Right ventricle myocardium superior (tissue), 1 donor: ENCODE measurements around the gene ZPLD1. TPM values are rescaled to one million over a fixed set of nuclear protein-coding genes. Genes with fewer than 3 reads are reported as not detected.

Source experiments
- ATAC-seq: fragments of 200-7000 bp; cut with Tn5 transposase; one replicate; pipeline ENCODE4 v1.9.1; 2020; ENCODE audit warnings: mild to moderate bottlenecking; ENCODE audit not compliant: poor library complexity
- DNase-seq: peaks from one replicate; pipeline ENCODE4 v3.0.0-alpha.2; 2020
- intact Hi-C: fragments of 100-400 bp; cut with DNase I; formaldehyde crosslinking; loops from one replicate; pipeline ENCODE4 v1.11.2; 2022
- total RNA-seq: library from RNA; stranded (reverse); fragmentation: NEBNext Ultra II Directional; extraction: Animal tissue kit (Norgen Biotek cat#: 25700); gene quantifications from one replicate; pipeline ENCODE4 v1.2.1, GENCODE V29; 2021
- donor health status: DM: no; HTN: yes; CAD: no; lungs with severe emphysema.

Gene ZPLD1
- total RNA-seq, 1 donor from 2014 or later, result not detected

- intact Hi-C loops, result no loop called here
- ATAC-seq (no peak), DNase-seq (no peak)
These were observed 22.8 kb downstream of the ZPLD1 start for GRCh38 chr3:102457644-102458043.

- DNase-seq (no peak), ATAC-seq (no peak)
- intact Hi-C loops, result no loop called here
These were observed 25.8 kb downstream of the ZPLD1 start for GRCh38 chr3:102460579-102460978.

GRCh38 chr3:102464261-102464660 is 29.4 kb downstream of the ZPLD1 start:
- intact Hi-C loops, result no loop called here
- DNase-seq, result no peak
- ATAC-seq, result no peak

GRCh38 chr3:102466001-102466400 is 31.2 kb downstream of the ZPLD1 start:
- ATAC-seq (no peak), DNase-seq (no peak)
- intact Hi-C loops, result no loop called here

GRCh38 chr3:102470066-102470465 is 35.3 kb downstream of the ZPLD1 start:
- intact Hi-C loops, result no loop called here
- ATAC-seq, result no peak
- no peak for DNase-seq

- no peak for DNase-seq
- no peak for ATAC-seq
- intact Hi-C loops, result no loop called here
These were observed 36.2 kb downstream of the ZPLD1 start for GRCh38 chr3:102471001-102471400.

DNA sequence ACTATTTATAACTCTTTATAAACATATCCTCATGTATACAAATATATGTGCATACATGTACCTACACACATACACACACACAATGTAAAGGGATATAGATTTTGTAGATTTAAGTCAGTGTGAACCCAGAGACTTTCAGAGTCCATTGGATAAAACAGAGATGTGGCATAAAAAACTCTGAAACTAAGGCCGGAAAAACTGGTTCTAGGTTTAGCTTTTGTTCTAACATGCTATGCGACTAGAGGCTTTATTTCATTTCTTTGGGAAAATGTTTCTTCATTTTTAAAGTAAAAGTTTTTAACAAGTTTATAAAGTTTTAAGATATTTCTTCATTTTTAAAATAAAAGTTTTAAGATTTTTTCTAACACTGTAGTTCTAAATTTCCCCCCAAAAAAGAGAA is 36.7 kb downstream of the ZPLD1 start:
- intact Hi-C loops, result no loop called here
- no peak for ATAC-seq
- no peak for DNase-seq

- DNase-seq (no peak), ATAC-seq (no peak)
- intact Hi-C loops, result no loop called here
These were observed 38.8 kb downstream of the ZPLD1 start for GRCh38 chr3:102473648-102474047.

- ATAC-seq (no peak), DNase-seq (no peak)
- intact Hi-C loops, result no loop called here
These were observed 39.4 kb downstream of the ZPLD1 start for GRCh38 chr3:102474207-102474606.

- intact Hi-C loops, result no loop called here
- DNase-seq, result no peak
- no peak for ATAC-seq
These were observed 41.4 kb downstream of the ZPLD1 start for GRCh38 chr3:102476198-102476597.

GRCh38 chr3:102478160-102478559 is 43.3 kb downstream of the ZPLD1 start:
- intact Hi-C loops, result no loop called here
- no peak for ATAC-seq
- DNase-seq, result no peak

GRCh38 chr3:102480139-102480538 is 45.3 kb downstream of the ZPLD1 start:
- no peak for DNase-seq
- intact Hi-C loops, result no loop called here
- peak; percentile 75 for ATAC-seq

- no peak for ATAC-seq
- DNase-seq, result no peak
- intact Hi-C loops, result no loop called here
These were observed 46.2 kb downstream of the ZPLD1 start for GRCh38 chr3:102481050-102481449.

DNA sequence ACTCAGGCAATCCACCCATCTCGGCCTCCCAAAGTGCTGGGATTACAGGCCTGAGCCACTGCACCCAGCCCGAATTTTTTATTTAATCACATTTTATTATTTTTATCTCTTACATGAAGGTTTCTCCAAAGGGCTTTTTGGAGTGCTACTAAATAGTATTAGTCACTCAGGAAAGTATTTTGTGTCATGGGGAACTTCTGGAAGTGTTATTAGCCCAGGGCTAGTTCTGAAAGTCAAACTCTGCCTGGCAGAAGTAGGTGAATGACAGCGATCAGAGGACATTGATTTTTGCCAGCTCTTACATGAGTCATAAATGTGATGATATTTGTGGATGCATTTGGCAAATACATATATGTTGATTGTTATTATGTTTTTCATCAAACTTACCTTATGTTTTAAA is 48.7 kb downstream of the ZPLD1 start:
- ATAC-seq (no peak), DNase-seq (no peak)
- intact Hi-C loops, result no loop called here

- no peak for ATAC-seq
These were observed 49.5 kb downstream of the ZPLD1 start for GRCh38 chr3:102484363-102484762.

DNA sequence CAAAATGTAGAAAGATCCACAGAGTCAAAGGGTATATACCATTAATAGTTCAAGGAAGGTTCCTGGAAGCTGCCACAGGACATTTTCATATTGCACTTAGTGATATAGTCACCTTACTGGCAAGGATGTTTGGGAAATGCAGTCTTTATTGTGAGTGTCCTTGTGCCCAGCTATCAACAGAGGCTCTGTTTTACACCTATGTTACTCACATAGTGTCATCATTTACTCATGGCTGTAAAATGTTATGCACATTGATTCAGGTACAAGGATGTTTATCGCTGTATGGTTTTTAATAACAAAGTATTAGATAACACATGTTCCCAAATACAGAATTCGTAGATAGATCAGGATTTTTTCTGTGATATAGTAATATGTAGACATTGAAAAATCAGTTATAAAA is 50.9 kb downstream of the ZPLD1 start:
- ATAC-seq, result no peak
- intact Hi-C loops, result no loop called here
- no peak for DNase-seq

More at GRCh38 chr3:102484363-102484762, 49.5 kb downstream of the ZPLD1 start:
- intact Hi-C loops, result no loop called here
- DNase-seq, result no peak

DNA sequence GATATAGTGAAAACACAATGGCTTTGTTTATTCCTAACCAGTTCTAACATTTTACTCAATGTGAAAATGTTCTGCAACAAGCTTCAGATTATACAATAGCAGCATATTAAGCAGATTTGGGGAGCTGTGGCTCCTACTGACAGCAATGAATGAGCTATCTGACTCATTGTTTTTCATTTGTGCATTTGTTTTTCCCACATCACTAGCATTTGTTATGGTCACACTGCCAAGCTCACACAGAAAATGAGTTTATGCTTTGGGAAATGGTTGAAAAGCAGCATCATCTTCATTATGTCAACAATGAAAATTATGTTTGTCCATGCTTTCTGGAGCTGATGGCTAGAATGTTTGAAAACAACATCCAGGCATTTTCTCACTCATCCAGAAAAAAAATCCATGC is 53.5 kb downstream of the ZPLD1 start:
- intact Hi-C loops, result no loop called here
- ATAC-seq (no peak), DNase-seq (no peak)

DNA sequence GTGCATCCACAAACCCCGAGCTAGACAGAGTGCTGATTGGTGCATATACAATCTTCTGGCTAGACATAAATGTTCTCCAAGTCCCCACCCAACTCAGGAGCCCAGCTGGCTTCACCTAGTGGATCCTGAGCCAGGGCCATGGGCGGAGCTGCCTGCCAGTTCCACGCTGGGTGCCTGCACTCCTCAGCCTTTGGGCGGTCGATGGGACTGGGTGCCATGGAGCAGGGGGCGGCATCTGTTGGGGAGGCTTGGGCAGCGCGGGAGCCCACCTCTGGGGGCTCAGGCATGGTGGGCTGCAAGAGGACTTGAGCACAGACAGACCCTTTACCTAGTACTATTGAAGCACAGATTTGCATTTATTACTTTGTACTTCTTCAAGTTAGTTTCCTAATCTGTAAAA is 57.5 kb downstream of the ZPLD1 start:
- ATAC-seq (no peak), DNase-seq (no peak)
- intact Hi-C loops, result no loop called here

DNA sequence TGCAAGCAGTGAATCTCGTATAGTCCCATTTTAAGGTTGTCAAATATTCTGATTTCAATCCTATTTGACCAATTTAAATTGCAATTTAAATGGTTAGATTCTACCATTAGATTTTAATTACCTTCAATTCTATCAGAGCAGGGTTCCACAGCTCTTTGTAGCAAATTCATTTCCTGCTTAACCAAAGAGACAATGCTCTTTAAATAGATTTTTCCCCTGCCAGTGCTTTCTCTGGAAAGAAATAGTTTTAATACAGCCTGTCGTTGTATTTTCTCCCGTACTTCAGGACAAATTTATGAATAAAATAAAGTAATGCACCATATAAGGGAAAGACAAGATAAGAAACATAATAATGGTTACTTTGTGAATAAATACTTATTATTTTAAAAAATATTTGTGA is 62.8 kb downstream of the ZPLD1 start:
- intact Hi-C loops, result no loop called here
- no peak for ATAC-seq

DNA sequence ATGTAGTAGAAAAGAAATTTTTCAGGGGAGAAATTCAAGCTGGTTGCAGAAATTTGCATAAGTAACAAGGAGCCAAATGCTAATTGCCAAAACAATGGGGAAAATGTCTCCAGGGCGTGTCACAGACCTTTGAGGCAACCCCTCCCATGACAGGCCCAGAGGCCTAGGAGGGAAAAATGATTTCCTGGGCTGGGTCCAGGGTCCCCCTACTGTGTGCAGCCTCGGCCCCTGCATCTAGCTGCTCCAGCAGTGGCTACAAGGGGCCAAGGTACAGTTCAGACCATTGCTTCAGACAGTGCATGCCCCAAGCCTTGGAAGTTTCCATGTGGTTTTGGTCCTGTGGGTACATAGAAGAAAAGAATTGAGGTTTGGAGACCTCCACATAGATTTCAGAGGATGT is 70.7 kb downstream of the ZPLD1 start:
- ATAC-seq, result no peak
- intact Hi-C loops, result no loop called here
- DNase-seq, result no peak

More for the DNA sequence above, 62.8 kb downstream of the ZPLD1 start:
- DNase-seq, result no peak

GRCh38 chr3:102510663-102511062 is 75.8 kb downstream of the ZPLD1 start:
- no peak for DNase-seq
- intact Hi-C loops, result no loop called here
- ATAC-seq, result no peak

DNA sequence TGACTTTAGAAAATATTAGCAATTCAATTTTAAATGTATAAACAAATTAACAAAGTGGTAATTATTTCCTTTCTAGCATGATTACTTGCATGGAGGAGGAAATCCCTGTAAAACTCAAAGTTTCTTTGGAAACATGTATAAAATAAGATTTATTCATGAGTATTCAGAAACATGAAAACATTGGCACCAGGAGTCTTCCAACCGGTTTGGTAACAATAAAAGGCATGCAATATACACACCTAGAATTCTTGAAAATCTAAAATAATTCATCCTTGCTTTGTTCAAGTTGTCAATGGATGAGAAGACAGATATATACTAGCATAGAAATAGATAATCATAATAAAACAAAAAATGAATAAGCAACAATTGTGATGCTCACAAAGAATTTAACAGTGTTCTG is 76.4 kb downstream of the ZPLD1 start:
- DNase-seq, result no peak
- intact Hi-C loops, result no loop called here
- ATAC-seq, result no peak
